AG09309 (cell line): ENCODE results near the gene FHOD3.

ENCODE experiments used
- DNase-seq: peaks from one replicate; pipeline ENCODE4 v3.0.0-alpha.2; 2010; ENCODE audit warnings: low read depth
- H3K4me3 ChIP-seq: 2 replicates; pipeline ENCODE4 v1.5.1; 2011; ENCODE audit warnings: mild to moderate bottlenecking, low read depth, low read length, moderate library complexity; ENCODE audit not compliant: control insufficient read depth
- CTCF ChIP-seq: IDR thresholded peaks from 2 replicates; pipeline ENCODE4 v1.5.1; 2011; ENCODE audit warnings: mild to moderate bottlenecking, low read depth, low read length, inconsistent platforms; ENCODE audit not compliant: insufficient read depth, control insufficient read depth; ENCODE audit errors: missing control alignments

The FHOD3 gene

DNA sequence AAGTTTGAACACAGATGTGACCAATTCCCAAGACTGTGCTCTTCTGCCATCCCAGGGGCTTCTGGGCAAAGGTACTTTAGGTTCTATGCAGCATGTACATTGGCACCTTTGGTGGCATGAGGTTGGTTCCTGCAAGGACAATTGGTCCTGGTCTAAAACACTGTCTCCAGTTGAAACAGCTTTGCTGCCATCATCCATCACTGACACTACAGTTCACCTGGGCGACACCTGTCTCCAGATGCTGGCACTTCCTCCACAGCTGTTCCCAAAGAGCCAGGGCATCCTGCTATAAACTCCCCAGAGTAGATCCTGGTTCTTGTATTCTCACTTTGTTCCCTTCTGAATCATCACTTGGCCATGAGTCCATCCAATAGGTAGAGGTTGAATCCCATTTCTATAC, 60.6 kb downstream of the FHOD3 start:
- DNase-seq: no peak
- no peak for TF ChIP-seq CTCF
- H3K4me3 ChIP-seq: no peak overlapping the region

DNA sequence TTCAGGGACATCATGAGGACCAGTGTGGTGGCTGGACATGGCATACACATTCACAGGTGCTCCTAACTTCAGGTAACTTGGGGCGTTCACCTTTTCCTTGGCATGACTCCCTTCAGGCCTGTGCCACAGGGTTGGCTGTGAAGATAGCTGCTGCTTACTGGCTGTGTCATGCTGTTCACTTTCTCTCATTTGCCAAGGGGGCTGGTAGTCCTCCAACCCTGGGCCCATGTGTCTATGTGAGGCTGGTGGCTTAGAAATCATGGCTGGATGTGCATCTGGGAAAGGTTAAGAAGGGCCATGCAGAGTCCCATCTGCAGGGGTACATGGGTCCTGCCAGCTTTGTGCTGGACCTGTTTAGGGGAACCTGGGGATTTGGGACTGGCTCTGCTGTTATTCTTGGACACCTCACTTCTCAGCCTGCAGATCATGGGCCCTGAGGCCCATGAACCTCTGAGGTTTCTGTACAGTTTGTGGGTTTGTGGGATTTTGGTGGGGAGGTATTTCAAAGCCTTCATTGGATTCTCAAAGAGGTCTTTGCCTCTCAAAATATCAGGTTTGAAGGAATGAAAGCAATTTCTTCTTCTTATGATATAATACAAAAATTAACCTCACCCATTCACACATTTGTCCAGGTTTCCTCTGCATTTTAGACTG, 62.9 kb downstream of the FHOD3 start:
- no peak overlapping the region for H3K4me3 ChIP-seq

GRCh38 chr18:36364911-36365624, 67.6 kb downstream of the FHOD3 start:
- H3K4me3 ChIP-seq: no peak overlapping the region
- DNase-seq: no peak
- TF ChIP-seq CTCF: no peak

More for the DNA sequence above, 62.9 kb downstream of the FHOD3 start:
- no peak for DNase-seq
- TF ChIP-seq CTCF: no peak

DNA sequence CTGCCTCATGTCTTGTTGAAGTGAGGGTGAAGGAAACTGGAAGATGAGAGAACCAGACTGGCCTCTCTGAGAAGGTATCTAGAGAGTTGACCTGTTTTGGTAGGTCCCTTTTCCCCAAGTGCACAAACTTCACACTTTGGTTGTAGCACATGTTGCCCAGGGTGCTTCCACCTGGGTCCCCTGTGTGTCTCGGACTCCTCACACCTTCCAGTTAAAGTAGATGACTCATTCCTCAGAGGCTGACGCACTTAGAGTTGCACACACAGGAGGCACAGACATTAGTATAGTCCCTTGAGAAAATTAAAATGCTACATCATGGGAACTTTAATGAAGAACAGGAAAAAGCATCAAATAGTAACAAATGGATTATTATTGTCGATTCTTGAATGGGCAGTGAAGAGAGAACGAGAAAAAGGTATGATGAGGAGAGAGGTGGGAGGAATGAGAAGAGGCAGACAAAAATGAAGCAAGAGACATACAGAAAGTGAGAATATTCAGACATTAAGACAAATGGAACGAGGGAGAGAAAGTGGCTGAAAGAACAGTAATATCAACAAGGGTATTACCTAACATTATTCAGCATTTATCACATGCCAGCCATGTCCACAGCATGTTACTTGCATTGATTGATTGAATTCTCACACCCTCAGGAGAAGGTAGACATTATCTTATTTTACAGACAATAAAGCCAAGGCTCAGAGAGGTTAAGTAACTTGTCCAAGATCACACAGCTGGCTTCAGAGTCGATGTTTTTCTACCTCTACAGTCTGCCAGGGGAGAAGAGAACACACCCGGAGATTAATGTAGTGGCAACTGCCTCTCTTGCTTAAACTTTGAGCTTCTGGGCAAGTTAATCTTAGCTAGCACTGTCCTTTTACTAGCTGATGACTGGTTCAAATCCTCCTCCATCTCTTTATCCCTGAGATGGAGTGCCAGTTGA, 68.6 kb downstream of the FHOD3 start:
- no peak overlapping the region for H3K4me3 ChIP-seq
- DNase-seq: no peak
- no peak for TF ChIP-seq CTCF

DNA sequence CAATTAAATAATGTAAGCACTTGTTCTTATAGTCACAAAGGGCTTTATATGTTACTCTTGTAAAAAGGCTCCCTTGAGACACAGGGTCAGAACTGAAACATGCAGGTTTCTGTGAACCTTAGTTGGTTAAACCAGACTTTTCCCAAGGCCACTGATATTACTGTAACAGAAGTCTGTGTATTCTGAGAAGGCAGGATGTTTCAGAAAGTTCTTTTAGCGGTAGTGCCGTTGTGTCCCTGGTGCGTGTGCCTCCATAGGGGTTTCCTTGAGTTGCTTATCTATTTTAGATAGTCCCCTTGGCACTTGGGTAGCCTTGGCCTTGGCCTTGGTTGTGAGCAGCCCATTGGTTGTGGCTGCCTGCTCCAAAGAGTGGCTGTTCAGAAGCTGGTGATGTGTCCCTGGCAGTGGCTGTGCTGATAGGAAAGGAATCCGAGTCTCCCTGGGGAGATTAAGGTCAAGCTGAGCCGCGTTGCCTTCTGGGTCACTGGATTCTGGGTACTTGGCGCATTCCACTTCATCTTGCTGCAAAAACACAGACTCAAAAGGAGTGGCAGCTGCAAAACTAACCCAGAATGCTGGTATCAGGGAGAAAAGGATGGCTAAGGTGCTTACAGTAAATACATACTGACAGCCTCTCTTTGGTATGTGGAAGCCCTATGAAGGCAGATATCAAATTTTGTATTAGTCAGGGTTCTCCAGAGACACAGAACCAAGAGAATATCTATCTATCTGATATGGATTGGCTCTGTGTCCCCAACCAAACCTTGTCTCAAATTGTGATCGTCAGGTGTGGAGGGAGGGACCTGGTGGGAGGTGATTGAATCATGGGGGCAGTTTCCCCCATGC, 69.7 kb downstream of the FHOD3 start:
- no peak for DNase-seq
- TF ChIP-seq CTCF: no peak
- no peak overlapping the region for H3K4me3 ChIP-seq

- no peak overlapping the region for H3K4me3 ChIP-seq
- DNase-seq: no peak
- no peak for TF ChIP-seq CTCF
These were observed 71.4 kb downstream of the FHOD3 start for GRCh38 chr18:36368889-36369288.
